Right atrium auricular region (tissue), 2 donors: ENCODE results near the gene LSM7. TPM values are rescaled to one million over a fixed set of nuclear protein-coding genes. Genes with fewer than 3 reads are reported as not detected.

Experiments used
- DNase-seq: peaks from one replicate; pipeline ENCODE4 v3.0.0-alpha.2; 2019; ENCODE audit warnings: low spot score
- H3K27ac ChIP-seq, 2 donors: fragments of 200-600 bp; sonication (generic); 1 replicate in 1 of 2; 2 replicates in 1 of 2; pipeline ENCODE4 v1.5.1; 2016 to 2019
- H3K27me3 ChIP-seq, 2 donors: fragments of 200-600 bp; sonication (generic); one replicate each; pipeline versions ENCODE4 v1.5.1 to v1.6.0; 2017 to 2019
- H3K36me3 ChIP-seq: fragments of 200-600 bp; sonication (generic); one replicate; pipeline ENCODE4 v1.5.1; 2016
- H3K4me1 ChIP-seq, 2 donors: fragments of 200-600 bp; sonication (generic); one replicate each; pipeline versions ENCODE4 v1.5.1 to v1.6.0; 2017 to 2019
- H3K4me3 ChIP-seq, 2 donors: fragments of 200-600 bp; sonication (generic); 1 replicate in 1 of 2; 2 replicates in 1 of 2; pipeline ENCODE4 v1.5.1; 2017 to 2019; ENCODE audit warnings: mild to moderate bottlenecking in 1 of 2, moderate library complexity in 1 of 2
- H3K9me3 ChIP-seq, 2 donors: fragments of 200-600 bp; sonication (generic); one replicate each; pipeline ENCODE4 v1.5.1; 2019
- total RNA-seq, 2 donors: library from RNA; depleted of rRNA; stranded (reverse); fragments of >200 nt; gene quantifications; one replicate each; pipeline ENCODE4 v1.1.0, GENCODE V29; 2016
- TF ChIP-seq, protein P1 (sequence below), 2 donors: fragments of 200-600 bp; sonication (generic); IDR thresholded peaks; one replicate each; pipeline ENCODE4 v1.5.1; 2019; ENCODE audit warnings: antibody characterized with exemption in 2 of 2

LSM7 gene
- total RNA-seq, 2 donors from 2014 or later, result 38.6 to 104 TPM

GRCh38 chr19:2345076-2345475 is 16.7 kb upstream of the LSM7 start:
- H3K9me3 ChIP-seq, result no peaks in the 10 kb centered on the region
- DNase-seq, result no peak
- no peaks in the 10 kb centered on the region for H3K4me1 ChIP-seq
- no peak overlapping the region for H3K4me3 ChIP-seq
- peaks cover 7% of the 10 kb centered on the region for H3K36me3 ChIP-seq
- no peaks in the 10 kb centered on the region for H3K27me3 ChIP-seq
- TF ChIP-seq, protein P1, sequence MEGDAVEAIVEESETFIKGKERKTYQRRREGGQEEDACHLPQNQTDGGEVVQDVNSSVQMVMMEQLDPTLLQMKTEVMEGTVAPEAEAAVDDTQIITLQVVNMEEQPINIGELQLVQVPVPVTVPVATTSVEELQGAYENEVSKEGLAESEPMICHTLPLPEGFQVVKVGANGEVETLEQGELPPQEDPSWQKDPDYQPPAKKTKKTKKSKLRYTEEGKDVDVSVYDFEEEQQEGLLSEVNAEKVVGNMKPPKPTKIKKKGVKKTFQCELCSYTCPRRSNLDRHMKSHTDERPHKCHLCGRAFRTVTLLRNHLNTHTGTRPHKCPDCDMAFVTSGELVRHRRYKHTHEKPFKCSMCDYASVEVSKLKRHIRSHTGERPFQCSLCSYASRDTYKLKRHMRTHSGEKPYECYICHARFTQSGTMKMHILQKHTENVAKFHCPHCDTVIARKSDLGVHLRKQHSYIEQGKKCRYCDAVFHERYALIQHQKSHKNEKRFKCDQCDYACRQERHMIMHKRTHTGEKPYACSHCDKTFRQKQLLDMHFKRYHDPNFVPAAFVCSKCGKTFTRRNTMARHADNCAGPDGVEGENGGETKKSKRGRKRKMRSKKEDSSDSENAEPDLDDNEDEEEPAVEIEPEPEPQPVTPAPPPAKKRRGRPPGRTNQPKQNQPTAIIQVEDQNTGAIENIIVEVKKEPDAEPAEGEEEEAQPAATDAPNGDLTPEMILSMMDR (IDR thresholded peaks at IDR 0.05), result no peak
- H3K27ac ChIP-seq, result no peak overlapping the region

DNA sequence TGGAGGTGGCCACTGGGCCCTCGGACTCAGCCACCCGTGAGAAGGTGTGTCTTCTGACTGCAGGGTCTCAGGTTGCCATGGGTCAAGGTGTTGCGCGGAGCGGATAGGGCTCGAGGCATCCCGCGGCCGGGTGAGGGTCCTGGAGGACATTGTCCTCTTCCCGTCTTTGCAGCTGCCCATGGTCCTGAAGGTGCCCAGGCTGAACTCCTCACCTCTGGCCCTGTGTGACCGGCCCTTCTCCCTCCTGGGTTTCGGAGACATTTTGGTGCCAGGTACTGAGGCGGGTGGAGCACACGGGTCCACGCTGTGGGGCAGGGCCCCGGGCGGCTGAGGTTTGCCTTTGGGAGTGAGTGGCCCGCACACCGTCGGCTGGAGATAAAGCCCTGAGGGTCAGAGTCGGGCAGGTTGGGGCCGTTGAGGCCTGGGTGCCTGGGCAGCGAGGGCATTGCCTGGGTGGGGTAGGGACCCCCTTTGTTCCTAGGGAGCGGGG is 16.0 kb upstream of the LSM7 start:
- TF ChIP-seq, protein P1 (IDR thresholded peaks at IDR 0.05), result no peak
- Histone ChIP-seq H3K36me3 (peaks cover 7% of the 10 kb centered on the region), H3K4me3 (no peak overlapping the region), H3K27me3 (no peaks in the 10 kb centered on the region), H3K9me3 (no peaks in the 10 kb centered on the region), H3K4me1 (no peaks in the 10 kb centered on the region), H3K27ac (no peak overlapping the region)
- DNase-seq, result no peak

DNA sequence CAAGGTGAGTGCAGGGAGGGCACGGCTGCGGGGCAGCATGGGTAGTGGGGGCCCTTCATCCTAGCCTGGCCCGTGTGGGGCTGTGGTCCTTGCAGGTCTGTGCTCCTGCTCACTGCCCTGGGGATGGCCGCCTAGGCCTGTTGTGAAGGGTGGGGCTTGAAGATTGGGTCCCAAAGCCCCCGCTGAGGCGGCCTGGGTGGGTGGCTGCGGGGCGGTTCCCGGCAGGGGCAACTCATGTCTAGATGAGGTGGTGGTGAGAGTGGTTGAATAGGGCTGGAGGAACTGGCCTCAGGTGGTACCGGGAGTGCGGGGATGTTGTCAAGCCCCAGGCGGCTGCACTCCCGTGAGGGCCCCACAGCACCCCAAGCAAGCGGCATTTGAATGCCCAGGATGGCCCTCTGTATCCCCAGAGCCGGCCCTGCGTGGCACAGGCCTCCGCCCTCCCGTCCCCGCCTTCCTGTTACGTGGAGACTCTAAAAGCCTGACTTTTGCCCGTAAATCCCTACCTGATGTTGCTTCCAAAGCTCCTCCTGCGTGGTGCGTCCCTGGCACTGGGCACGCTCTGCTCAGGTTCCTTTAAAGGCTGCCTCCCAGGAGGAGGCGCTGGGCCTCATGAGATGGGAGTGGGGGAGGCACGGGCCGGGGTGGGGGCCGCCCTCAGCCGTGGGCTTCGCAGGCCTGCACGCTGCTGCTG is 15.1 kb upstream of the LSM7 start:
- H3K4me1 ChIP-seq, result no peaks in the 10 kb centered on the region
- H3K4me3 ChIP-seq, result no peak overlapping the region
- no peak overlapping the region for H3K27ac ChIP-seq
- TF ChIP-seq, protein P1 (IDR thresholded peaks at IDR 0.05), result no peak
- peaks cover 7% of the 10 kb centered on the region for H3K36me3 ChIP-seq
- DNase-seq, result no peak
- no peaks in the 10 kb centered on the region for H3K27me3 ChIP-seq
- H3K9me3 ChIP-seq, result no peaks in the 10 kb centered on the region

- no peak for DNase-seq
Measured at GRCh38 chr19:2342656-2343288, 14.4 kb upstream of the LSM7 start.

GRCh38 chr19:2341982-2342381 is 13.6 kb upstream of the LSM7 start:
- Histone ChIP-seq H3K27ac (no peak overlapping the region), H3K27me3 (no peaks in the 10 kb centered on the region), H3K36me3 (peaks cover 7% of the 10 kb centered on the region), H3K9me3 (no peaks in the 10 kb centered on the region), H3K4me1 (no peaks in the 10 kb centered on the region), H3K4me3 (no peak overlapping the region)
- TF ChIP-seq, protein P1 (IDR thresholded peaks at IDR 0.05), result no peak
- no peak for DNase-seq

More at GRCh38 chr19:2342656-2343288, 14.4 kb upstream of the LSM7 start:
- H3K4me3 ChIP-seq, result no peak overlapping the region
- H3K9me3 ChIP-seq, result no peaks in the 10 kb centered on the region
- H3K36me3 ChIP-seq, result peaks cover 7% of the 10 kb centered on the region
- H3K4me1 ChIP-seq, result no peaks in the 10 kb centered on the region
- H3K27ac ChIP-seq, result no peak overlapping the region
- TF ChIP-seq, protein P1 (IDR thresholded peaks at IDR 0.05), result no peak
- no peaks in the 10 kb centered on the region for H3K27me3 ChIP-seq
